H9 (cell line): ENCODE measurements around the gene ARHGAP9. TPM values are rescaled to one million over a fixed set of nuclear protein-coding genes. Genes with fewer than 3 reads are reported as not detected.
A peak's percentile ranks its signal among the peaks of the same experiment; 100 is the strongest.

Source experiments
- DNase-seq: peaks from one replicate; pipeline ENCODE4 v3.0.0-alpha.2; 2017
- H2AFZ ChIP-seq: one replicate; pipeline ENCODE4 v1.6.1; 2013; ENCODE audit warnings: mild to moderate bottlenecking, low read length, control low read depth, moderate library complexity
- H2AK5ac ChIP-seq: 2 replicates; pipeline ENCODE4 v1.6.1; 2013; ENCODE audit warnings: low read length, control low read depth, mixed read lengths; ENCODE audit not compliant: insufficient read length
- H2BK120ac ChIP-seq: one replicate; pipeline ENCODE4 v1.6.1; 2013; ENCODE audit warnings: low read depth, mild to moderate bottlenecking, low read length, control low read depth, inconsistent platforms; ENCODE audit not compliant: poor library complexity, severe bottlenecking
- H2BK12ac ChIP-seq: 2 replicates; pipeline ENCODE4 v1.6.1; 2013; ENCODE audit warnings: low read length, control low read depth, mixed read lengths, low read depth; ENCODE audit not compliant: insufficient read length
- H2BK15ac ChIP-seq: 2 replicates; pipeline ENCODE4 v1.6.1; 2013; ENCODE audit warnings: low read depth, low read length, control low read depth
- H2BK20ac ChIP-seq: one replicate; pipeline ENCODE4 v1.6.1; 2013; ENCODE audit warnings: low read depth, mild to moderate bottlenecking, low read length, control low read depth, inconsistent platforms; ENCODE audit not compliant: poor library complexity, severe bottlenecking
- H2BK5ac ChIP-seq: 2 replicates; pipeline ENCODE4 v1.6.1; 2013; ENCODE audit warnings: low read length, control low read depth, mixed read lengths; ENCODE audit not compliant: insufficient read length
- H3K14ac ChIP-seq: 2 replicates; pipeline ENCODE4 v1.6.1; 2013; ENCODE audit warnings: low read length, control low read depth; ENCODE audit not compliant: insufficient read depth
- H3K18ac ChIP-seq: 2 replicates; pipeline ENCODE4 v1.6.1; 2013; ENCODE audit warnings: low read depth, mild to moderate bottlenecking, mixed read lengths, low read length, control low read depth; ENCODE audit not compliant: insufficient read length
- H3K23ac ChIP-seq: 2 replicates; pipeline ENCODE4 v1.6.1; 2013; ENCODE audit warnings: low read length, control low read depth, mixed read lengths, low read depth; ENCODE audit not compliant: insufficient read length
- H3K23me2 ChIP-seq: 2 replicates; pipeline ENCODE4 v1.6.1; 2013; ENCODE audit warnings: low read depth, mild to moderate bottlenecking, mixed read lengths, low read length, control low read depth; ENCODE audit not compliant: insufficient read length, poor library complexity, severe bottlenecking
- H3K27ac ChIP-seq: 2 replicates; pipeline ENCODE4 v1.5.1; 2013; ENCODE audit warnings: low read length, control low read depth, mixed read lengths, low read depth; ENCODE audit not compliant: insufficient read length
- H3K27me3 ChIP-seq: 2 replicates; pipeline ENCODE4 v1.6.1; 2013; ENCODE audit warnings: low read length, control low read depth, inconsistent platforms; ENCODE audit not compliant: insufficient read depth
- H3K4ac ChIP-seq: 2 replicates; pipeline ENCODE4 v1.6.1; 2013; ENCODE audit warnings: low read depth, mild to moderate bottlenecking, control low read depth, inconsistent platforms, low read length, moderate library complexity
- H3K4me1 ChIP-seq: 2 replicates; pipeline ENCODE4 v1.6.1; 2013; ENCODE audit warnings: low read length, control low read depth, inconsistent platforms; ENCODE audit not compliant: insufficient read depth
- H3K4me2 ChIP-seq: 2 replicates; pipeline ENCODE4 v1.6.1; 2013; ENCODE audit warnings: low read length, control low read depth, mixed read lengths; ENCODE audit not compliant: insufficient read length, insufficient read depth
- H3K56ac ChIP-seq: 2 replicates; pipeline ENCODE4 v1.6.1; 2013; ENCODE audit warnings: low read depth, mild to moderate bottlenecking, mixed read lengths, low read length, control low read depth; ENCODE audit not compliant: insufficient read length
- H3K79me1 ChIP-seq: 2 replicates; pipeline ENCODE4 v1.6.1; 2013; ENCODE audit warnings: low read depth, mild to moderate bottlenecking, moderate library complexity, low read length, control low read depth, inconsistent platforms; ENCODE audit not compliant: insufficient read depth, poor library complexity, severe bottlenecking
- H3K79me2 ChIP-seq: 2 replicates; pipeline ENCODE4 v1.6.1; 2013; ENCODE audit warnings: low read length, control low read depth, inconsistent platforms; ENCODE audit not compliant: insufficient read depth
- H3K9ac ChIP-seq: 2 replicates; pipeline ENCODE4 v1.6.1; 2013; ENCODE audit warnings: low read length, control low read depth, mixed read lengths; ENCODE audit not compliant: insufficient read length; ENCODE audit errors: extremely low read depth
- H3K9me3 ChIP-seq: one replicate; pipeline ENCODE4 v1.6.1; 2013; ENCODE audit warnings: low read depth, low read length, inconsistent platforms; ENCODE audit not compliant: control insufficient read depth
- H3T11ph ChIP-seq: one replicate; pipeline ENCODE4 v1.6.1; 2013; ENCODE audit warnings: mild to moderate bottlenecking, low read length, control low read depth, inconsistent platforms
- H4K20me1 ChIP-seq: one replicate; pipeline ENCODE4 v1.6.1; 2013; ENCODE audit not compliant: control insufficient read depth, insufficient read length, insufficient read depth
- H4K5ac ChIP-seq: 2 replicates; pipeline ENCODE4 v1.6.1; 2013; ENCODE audit warnings: low read depth, mild to moderate bottlenecking, mixed read lengths, low read length, control low read depth; ENCODE audit not compliant: insufficient read length
- H4K8ac ChIP-seq: replicated peaks from 2 replicates; pipeline ENCODE4 v1.6.1; 2013; ENCODE audit warnings: low read length, control low read depth, mixed read lengths, low read depth; ENCODE audit not compliant: insufficient read length
- H4K91ac ChIP-seq: 2 replicates; pipeline ENCODE4 v1.6.1; 2013; ENCODE audit warnings: low read depth, mild to moderate bottlenecking, moderate library complexity, mixed read lengths, low read length, control low read depth; ENCODE audit not compliant: insufficient read length
- H3K27ac Mint-ChIP-seq, 3 experiments: 2 replicates in 2 of 3; 3 replicates in 1 of 3; pipeline ENCODE4 v1.8.0; 2020 to 2021; ENCODE audit warnings: mixed read lengths in 3 of 3, mild to moderate bottlenecking in 1 of 3, moderate library complexity in 1 of 3
- H3K27me3 Mint-ChIP-seq: 2 replicates; pipeline ENCODE4 v1.8.0; 2021; ENCODE audit warnings: low read depth, mild to moderate bottlenecking, moderate library complexity, mixed read lengths
- H3K36me3 Mint-ChIP-seq, 3 experiments: 2 replicates in 2 of 3; 3 replicates in 1 of 3; pipeline ENCODE4 v1.8.0; 2020 to 2021; ENCODE audit warnings: low read depth in 3 of 3, mixed read lengths in 3 of 3; ENCODE audit not compliant: insufficient read depth in 1 of 3
- H3K4me1 Mint-ChIP-seq, 2 experiments: 2 replicates each; pipeline ENCODE4 v1.8.0; 2020; ENCODE audit warnings: mixed read lengths in 2 of 2
- H3K4me3 Mint-ChIP-seq, 2 experiments: 2 replicates in 1 of 2; 3 replicates in 1 of 2; pipeline ENCODE4 v1.8.0; 2020 to 2021; ENCODE audit warnings: mild to moderate bottlenecking in 2 of 2, mixed read lengths in 2 of 2, moderate library complexity in 1 of 2
- H3K9me3 Mint-ChIP-seq, 2 experiments: 2 replicates in 1 of 2; 3 replicates in 1 of 2; pipeline ENCODE4 v1.8.0; 2020; ENCODE audit warnings: mild to moderate bottlenecking in 2 of 2, mixed read lengths in 2 of 2, moderate library complexity in 1 of 2
- WGBS: extraction: QIAGEN DNeasy Blood & Tissue Kit; methylation state at CpG from one replicate; pipeline ENCODE4 v1.1.7; 2013; ENCODE audit warnings: missing lambda C conversion rate, low lambda C conversion rate, mixed read lengths; ENCODE audit not compliant: insufficient read length; ENCODE audit errors: extremely low coverage; 5-methylcytosine and 5-hydroxymethylcytosine counted together
- total RNA-seq: library from RNA; stranded (reverse); gene quantifications from 2 replicates; pipeline ENCODE4 v1.2.1, GENCODE V29; 2021
- TF ChIP-seq, protein P1 (sequence below): fragments of 200-600 bp; sonication (generic); conservative IDR thresholded peaks from 3 replicates; pipeline ENCODE4 v1.8.0; 2021; ENCODE audit warnings: antibody characterized with exemption, mild to moderate bottlenecking

The ARHGAP9 gene
- total RNA-seq, 1 experiment from 2014 or later: 3.7 TPM

DNA sequence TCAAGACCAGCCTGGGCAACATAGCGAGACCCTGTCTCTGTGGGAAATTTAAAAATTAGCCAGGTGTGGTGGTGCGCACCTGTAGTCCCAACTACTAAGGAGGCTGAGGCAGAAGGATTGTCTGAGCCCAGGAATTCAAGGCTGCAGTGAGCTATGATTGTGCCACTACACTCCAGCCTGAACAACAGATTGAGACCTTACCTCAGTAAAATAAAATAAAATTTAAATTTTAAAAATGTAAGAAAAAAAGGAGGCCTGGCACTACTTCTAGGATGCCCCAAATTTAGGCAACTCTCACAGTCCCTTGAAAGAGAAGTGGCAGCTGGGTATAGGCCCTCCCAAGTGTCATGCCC, 25.5 kb downstream of the ARHGAP9 start:
- no peak overlapping the region; the same call in 1 of the 2 replicates for H3K4ac ChIP-seq
- no peak overlapping the region for H3K56ac ChIP-seq
- H3K27ac ChIP-seq: no peak overlapping the region
- no peak for DNase-seq
- H4K8ac ChIP-seq: no peak overlapping the region
- WGBS: no CpG with 5 or more reads among the region's 2 CpGs
- no peaks in the 10 kb centered on the region for H4K20me1 ChIP-seq
- H3K79me1 ChIP-seq: no peaks in the 10 kb centered on the region
- peak overlapping the region; percentile 84; the same call in 1 of the 2 replicates for H3K14ac ChIP-seq
- H2AK5ac ChIP-seq: no peak overlapping the region
- H3K79me2 ChIP-seq: no peaks in the 10 kb centered on the region
- H3K23ac ChIP-seq: no peak overlapping the region
- H2BK20ac ChIP-seq: no peak overlapping the region
- H4K91ac ChIP-seq: no peak overlapping the region
- TF ChIP-seq, protein P1, sequence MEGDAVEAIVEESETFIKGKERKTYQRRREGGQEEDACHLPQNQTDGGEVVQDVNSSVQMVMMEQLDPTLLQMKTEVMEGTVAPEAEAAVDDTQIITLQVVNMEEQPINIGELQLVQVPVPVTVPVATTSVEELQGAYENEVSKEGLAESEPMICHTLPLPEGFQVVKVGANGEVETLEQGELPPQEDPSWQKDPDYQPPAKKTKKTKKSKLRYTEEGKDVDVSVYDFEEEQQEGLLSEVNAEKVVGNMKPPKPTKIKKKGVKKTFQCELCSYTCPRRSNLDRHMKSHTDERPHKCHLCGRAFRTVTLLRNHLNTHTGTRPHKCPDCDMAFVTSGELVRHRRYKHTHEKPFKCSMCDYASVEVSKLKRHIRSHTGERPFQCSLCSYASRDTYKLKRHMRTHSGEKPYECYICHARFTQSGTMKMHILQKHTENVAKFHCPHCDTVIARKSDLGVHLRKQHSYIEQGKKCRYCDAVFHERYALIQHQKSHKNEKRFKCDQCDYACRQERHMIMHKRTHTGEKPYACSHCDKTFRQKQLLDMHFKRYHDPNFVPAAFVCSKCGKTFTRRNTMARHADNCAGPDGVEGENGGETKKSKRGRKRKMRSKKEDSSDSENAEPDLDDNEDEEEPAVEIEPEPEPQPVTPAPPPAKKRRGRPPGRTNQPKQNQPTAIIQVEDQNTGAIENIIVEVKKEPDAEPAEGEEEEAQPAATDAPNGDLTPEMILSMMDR: no peak
- H2BK12ac ChIP-seq: peak overlapping the region; percentile 7
- no peaks in the 10 kb centered on the region for H3K9me3 ChIP-seq
- no peaks in the 10 kb centered on the region for H3K27me3 ChIP-seq
- no peak overlapping the region for H3K4me2 ChIP-seq
- peak overlapping the region; percentile 31 for H2BK5ac ChIP-seq
- H2BK15ac ChIP-seq: no peak overlapping the region
- peak overlapping the region in 1 of 2 experiments; percentile 84; a peak in 2 of 5 replicates for H3K4me3 Mint-ChIP-seq
- H3K36me3 Mint-ChIP-seq: no peaks in the 10 kb centered on the region; a peak in 1 of 7 replicates
- H3K18ac ChIP-seq: peak overlapping the region; percentile 89
- peaks cover 42 to 56% of the 10 kb centered on the region in 2 experiments for H3K4me1 Mint-ChIP-seq
- H3T11ph ChIP-seq: no peak overlapping the region
- no peaks in the 10 kb centered on the region for H3K9me3 Mint-ChIP-seq
- peaks cover 1% of the 10 kb centered on the region for H3K27me3 Mint-ChIP-seq
- H2BK120ac ChIP-seq: peak overlapping the region; percentile 96
- peaks cover 20% of the 10 kb centered on the region for H3K23me2 ChIP-seq
- no peaks in the 10 kb centered on the region; the same call in 1 of the 2 replicates for H3K4me1 ChIP-seq
- H4K5ac ChIP-seq: no peak overlapping the region
- H2AFZ ChIP-seq: no peak overlapping the region
- H3K9ac ChIP-seq: no peak overlapping the region
- H3K27ac Mint-ChIP-seq: peak overlapping the region; percentile 97 to 99 (median 97)
